ENCODE data around the gene FOXL3. TPM values are rescaled to one million over a fixed set of nuclear protein-coding genes. Genes with fewer than 3 reads are reported as not detected.
A peak's percentile ranks its signal among the peaks of the same experiment; 100 is the strongest.

Gene FOXL3
- total and polyA plus RNA-seq, 4 donors, result not detected

DNA sequence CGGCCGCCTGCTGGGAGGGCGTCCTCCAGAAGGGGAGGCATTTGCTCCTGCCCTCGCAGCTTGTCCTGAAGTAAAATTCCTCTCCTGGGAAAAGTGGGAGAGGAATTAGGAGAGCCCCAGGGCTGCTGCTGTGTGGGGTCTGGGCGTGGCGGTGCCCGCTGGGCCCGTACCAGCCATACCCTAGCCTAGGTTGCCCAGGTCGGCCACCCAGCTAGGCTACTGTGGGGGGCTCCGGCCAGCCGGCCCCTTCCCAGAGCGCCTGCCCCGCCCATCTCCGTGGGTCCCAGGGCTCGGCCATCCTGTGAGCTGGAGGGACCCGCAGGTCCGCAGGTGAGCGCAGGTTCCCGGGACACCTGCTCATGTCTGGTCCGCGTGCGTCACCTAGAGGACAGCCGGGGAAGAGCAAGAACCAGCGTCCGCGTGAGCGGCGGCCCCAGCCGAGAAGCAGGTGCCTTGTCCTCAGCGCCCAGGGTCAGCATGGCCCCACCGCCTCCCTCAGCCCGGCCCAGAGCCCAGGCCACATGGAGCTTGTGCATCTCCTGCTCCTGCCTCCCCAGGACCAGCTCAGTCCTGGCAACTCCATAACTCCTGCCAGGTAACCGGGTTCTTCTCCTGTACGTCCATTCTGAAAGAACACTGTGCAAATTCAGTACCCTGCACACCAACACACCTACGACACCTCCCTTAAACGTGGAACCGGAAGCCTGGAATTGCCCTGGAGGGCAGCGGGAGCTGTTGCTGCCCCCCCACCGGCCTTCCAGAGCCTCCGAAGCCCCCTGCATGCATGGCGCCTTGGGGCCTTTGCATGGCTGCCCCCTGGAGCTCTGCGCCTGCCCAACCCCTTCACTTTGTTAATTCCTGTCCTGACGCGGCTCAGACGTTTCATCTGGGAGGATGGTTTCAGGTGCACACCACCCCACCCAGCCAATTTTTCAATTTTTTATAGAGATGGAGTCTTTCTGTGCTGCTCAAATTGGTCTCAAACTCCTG, 22.8 kb upstream of the FOXL3 start:
- Histone ChIP-seq H3K4me1 (ENCODE audit: control insufficient read depth in 4 of 4, insufficient read depth in 4 of 4, low read length in 3 of 4) (peaks cover 0 to 4% (median 0%) of the 10 kb centered on the region in 4 donors), H3K27me3 (ENCODE audit: control insufficient read depth in 4 of 4, insufficient read depth in 4 of 4, low read length in 3 of 4) (no peaks in the 10 kb centered on the region), H3K9ac (ENCODE audit: low read depth in 1 of 2, low read length in 2 of 2) (no peak overlapping the region), H3K9me3 (ENCODE audit: control insufficient read depth in 4 of 4, low read length in 3 of 4) (peaks cover 0 to 4% (median 3%) of the 10 kb centered on the region in 4 donors), H3K27ac (ENCODE audit: low read depth in 1 of 2, low read length in 2 of 2) (no peak overlapping the region), H3K4me3 (ENCODE audit: low read depth in 1 of 3, low read length in 3 of 3) (no peak overlapping the region), H3K36me3 (ENCODE audit: control insufficient read depth in 4 of 4, insufficient read depth in 3 of 4, low read depth in 1 of 4, low read length in 3 of 4) (no peaks in the 10 kb centered on the region)
- 81% methylated on average over 45 of the region's 45 CpGs for WGBS
- TF ChIP-seq FOXA2 (IDR thresholded peaks at IDR 0.05) (no peak), RAD21 (IDR thresholded peaks at IDR 0.05) (peak; percentile 43 to 75)
- TF ChIP-seq, protein P1, sequence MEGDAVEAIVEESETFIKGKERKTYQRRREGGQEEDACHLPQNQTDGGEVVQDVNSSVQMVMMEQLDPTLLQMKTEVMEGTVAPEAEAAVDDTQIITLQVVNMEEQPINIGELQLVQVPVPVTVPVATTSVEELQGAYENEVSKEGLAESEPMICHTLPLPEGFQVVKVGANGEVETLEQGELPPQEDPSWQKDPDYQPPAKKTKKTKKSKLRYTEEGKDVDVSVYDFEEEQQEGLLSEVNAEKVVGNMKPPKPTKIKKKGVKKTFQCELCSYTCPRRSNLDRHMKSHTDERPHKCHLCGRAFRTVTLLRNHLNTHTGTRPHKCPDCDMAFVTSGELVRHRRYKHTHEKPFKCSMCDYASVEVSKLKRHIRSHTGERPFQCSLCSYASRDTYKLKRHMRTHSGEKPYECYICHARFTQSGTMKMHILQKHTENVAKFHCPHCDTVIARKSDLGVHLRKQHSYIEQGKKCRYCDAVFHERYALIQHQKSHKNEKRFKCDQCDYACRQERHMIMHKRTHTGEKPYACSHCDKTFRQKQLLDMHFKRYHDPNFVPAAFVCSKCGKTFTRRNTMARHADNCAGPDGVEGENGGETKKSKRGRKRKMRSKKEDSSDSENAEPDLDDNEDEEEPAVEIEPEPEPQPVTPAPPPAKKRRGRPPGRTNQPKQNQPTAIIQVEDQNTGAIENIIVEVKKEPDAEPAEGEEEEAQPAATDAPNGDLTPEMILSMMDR (IDR thresholded peaks at IDR 0.05; ENCODE audit: low read depth, low read length, missing input control), result peak; percentile 30
- DNase-seq (ENCODE audit: low spot score), result no peak

DNA sequence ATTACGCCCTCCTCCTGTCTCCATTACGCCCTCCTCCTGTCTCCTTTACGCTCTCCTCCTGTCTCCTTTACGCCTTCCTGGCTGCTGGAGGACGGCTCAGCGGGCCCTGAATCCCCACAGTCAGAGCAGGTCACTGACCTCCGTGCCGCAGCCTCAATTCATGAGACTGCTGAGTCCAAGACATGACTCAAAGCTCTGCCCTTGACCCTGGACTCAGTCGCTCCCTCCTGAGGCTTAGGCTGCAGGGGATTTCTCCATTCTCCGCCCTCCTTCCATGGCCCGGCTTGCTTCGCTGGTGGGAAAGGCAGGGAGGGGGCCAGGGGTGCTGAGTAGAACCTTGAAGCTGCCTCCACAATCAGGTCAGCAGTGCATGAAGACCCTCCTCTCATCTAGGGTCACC, 21.0 kb upstream of the FOXL3 start:
- WGBS, result 83% methylated on average over 12 of the region's 12 CpGs
- Histone ChIP-seq H3K9ac (ENCODE audit: low read depth in 1 of 2, low read length in 2 of 2) (no peak overlapping the region), H3K4me3 (ENCODE audit: low read depth in 1 of 3, low read length in 3 of 3) (no peak overlapping the region), H3K27ac (ENCODE audit: low read depth in 1 of 2, low read length in 2 of 2) (no peak overlapping the region), H3K9me3 (ENCODE audit: control insufficient read depth in 4 of 4, low read length in 3 of 4) (no peaks in the 10 kb centered on the region), H3K36me3 (ENCODE audit: control insufficient read depth in 4 of 4, insufficient read depth in 3 of 4, low read depth in 1 of 4, low read length in 3 of 4) (no peaks in the 10 kb centered on the region), H3K4me1 (ENCODE audit: control insufficient read depth in 4 of 4, insufficient read depth in 4 of 4, low read length in 3 of 4) (peaks cover 0 to 4% (median 0%) of the 10 kb centered on the region in 4 donors), H3K27me3 (ENCODE audit: control insufficient read depth in 4 of 4, insufficient read depth in 4 of 4, low read length in 3 of 4) (no peaks in the 10 kb centered on the region)
- no peak for TF ChIP-seq HNF4G (IDR thresholded peaks at IDR 0.05)
- TF ChIP-seq HNF4A (conservative IDR thresholded peaks at IDR 0.05), result no peak
- no peak for TF ChIP-seq SP1 (IDR thresholded peaks at IDR 0.05)
- TF ChIP-seq EGR1 (IDR thresholded peaks at IDR 0.05; ENCODE audit: low read depth in 2 of 2), result no peak
- TF ChIP-seq RAD21 (IDR thresholded peaks at IDR 0.05), result no peak
- TF ChIP-seq TAF1 (conservative IDR thresholded peaks at IDR 0.05), result no peak
- TF ChIP-seq, protein P1 (IDR thresholded peaks at IDR 0.05; ENCODE audit: low read depth, low read length, missing input control), result no peak
- no peak for TF ChIP-seq FOXA2 (IDR thresholded peaks at IDR 0.05)
- TF ChIP-seq, protein P2, sequence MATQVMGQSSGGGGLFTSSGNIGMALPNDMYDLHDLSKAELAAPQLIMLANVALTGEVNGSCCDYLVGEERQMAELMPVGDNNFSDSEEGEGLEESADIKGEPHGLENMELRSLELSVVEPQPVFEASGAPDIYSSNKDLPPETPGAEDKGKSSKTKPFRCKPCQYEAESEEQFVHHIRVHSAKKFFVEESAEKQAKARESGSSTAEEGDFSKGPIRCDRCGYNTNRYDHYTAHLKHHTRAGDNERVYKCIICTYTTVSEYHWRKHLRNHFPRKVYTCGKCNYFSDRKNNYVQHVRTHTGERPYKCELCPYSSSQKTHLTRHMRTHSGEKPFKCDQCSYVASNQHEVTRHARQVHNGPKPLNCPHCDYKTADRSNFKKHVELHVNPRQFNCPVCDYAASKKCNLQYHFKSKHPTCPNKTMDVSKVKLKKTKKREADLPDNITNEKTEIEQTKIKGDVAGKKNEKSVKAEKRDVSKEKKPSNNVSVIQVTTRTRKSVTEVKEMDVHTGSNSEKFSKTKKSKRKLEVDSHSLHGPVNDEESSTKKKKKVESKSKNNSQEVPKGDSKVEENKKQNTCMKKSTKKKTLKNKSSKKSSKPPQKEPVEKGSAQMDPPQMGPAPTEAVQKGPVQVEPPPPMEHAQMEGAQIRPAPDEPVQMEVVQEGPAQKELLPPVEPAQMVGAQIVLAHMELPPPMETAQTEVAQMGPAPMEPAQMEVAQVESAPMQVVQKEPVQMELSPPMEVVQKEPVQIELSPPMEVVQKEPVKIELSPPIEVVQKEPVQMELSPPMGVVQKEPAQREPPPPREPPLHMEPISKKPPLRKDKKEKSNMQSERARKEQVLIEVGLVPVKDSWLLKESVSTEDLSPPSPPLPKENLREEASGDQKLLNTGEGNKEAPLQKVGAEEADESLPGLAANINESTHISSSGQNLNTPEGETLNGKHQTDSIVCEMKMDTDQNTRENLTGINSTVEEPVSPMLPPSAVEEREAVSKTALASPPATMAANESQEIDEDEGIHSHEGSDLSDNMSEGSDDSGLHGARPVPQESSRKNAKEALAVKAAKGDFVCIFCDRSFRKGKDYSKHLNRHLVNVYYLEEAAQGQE (IDR thresholded peaks at IDR 0.05), result no peak
- TF ChIP-seq RXRA (IDR thresholded peaks at IDR 0.05), result no peak
- TF ChIP-seq, protein P3, sequence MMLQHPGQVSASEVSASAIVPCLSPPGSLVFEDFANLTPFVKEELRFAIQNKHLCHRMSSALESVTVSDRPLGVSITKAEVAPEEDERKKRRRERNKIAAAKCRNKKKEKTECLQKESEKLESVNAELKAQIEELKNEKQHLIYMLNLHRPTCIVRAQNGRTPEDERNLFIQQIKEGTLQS (IDR thresholded peaks at IDR 0.05), result no peak
- TF ChIP-seq, protein P4, sequence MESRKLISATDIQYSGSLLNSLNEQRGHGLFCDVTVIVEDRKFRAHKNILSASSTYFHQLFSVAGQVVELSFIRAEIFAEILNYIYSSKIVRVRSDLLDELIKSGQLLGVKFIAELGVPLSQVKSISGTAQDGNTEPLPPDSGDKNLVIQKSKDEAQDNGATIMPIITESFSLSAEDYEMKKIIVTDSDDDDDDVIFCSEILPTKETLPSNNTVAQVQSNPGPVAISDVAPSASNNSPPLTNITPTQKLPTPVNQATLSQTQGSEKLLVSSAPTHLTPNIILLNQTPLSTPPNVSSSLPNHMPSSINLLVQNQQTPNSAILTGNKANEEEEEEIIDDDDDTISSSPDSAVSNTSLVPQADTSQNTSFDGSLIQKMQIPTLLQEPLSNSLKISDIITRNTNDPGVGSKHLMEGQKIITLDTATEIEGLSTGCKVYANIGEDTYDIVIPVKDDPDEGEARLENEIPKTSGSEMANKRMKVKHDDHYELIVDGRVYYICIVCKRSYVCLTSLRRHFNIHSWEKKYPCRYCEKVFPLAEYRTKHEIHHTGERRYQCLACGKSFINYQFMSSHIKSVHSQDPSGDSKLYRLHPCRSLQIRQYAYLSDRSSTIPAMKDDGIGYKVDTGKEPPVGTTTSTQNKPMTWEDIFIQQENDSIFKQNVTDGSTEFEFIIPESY (IDR thresholded peaks at IDR 0.05), result no peak
- TF ChIP-seq YY1 (IDR thresholded peaks at IDR 0.05), result no peak
- no peak for TF ChIP-seq NR2F2 (IDR thresholded peaks at IDR 0.05)
- DNase-seq (ENCODE audit: low spot score), result no peak

Measured in liver (tissue), 9 donors.